WTC11 (cell line): ENCODE data around the gene GLYATL2.

Experiments used
- IRF1 ChIP-seq: sonication (generic); formaldehyde crosslinking; IDR thresholded peaks from 2 replicates; pipeline ENCODE4 v1.8.0; 2023; ENCODE audit warnings: missing genetic modification reagents
- JAZF1 ChIP-seq: fragments of 250-450 bp; sonication (Bioruptor Pico); IDR thresholded peaks from 2 replicates; pipeline ENCODE4 v1.9.0; 2021; ENCODE audit warnings: moderate library complexity, mild to moderate bottlenecking, inconsistent platforms
- SMAD4 ChIP-seq: sonication (generic); formaldehyde crosslinking; IDR thresholded peaks from 2 replicates; pipeline ENCODE4 v1.8.0; 2022; ENCODE audit warnings: mild to moderate bottlenecking, missing genetic modification reagents
- TF ChIP-seq, protein P1 (sequence below): fragments of 200-600 bp; IDR thresholded peaks from 2 replicates; pipeline ENCODE4 v1.8.0; 2022; ENCODE audit warnings: antibody characterized with exemption

- TF ChIP-seq, protein P1, sequence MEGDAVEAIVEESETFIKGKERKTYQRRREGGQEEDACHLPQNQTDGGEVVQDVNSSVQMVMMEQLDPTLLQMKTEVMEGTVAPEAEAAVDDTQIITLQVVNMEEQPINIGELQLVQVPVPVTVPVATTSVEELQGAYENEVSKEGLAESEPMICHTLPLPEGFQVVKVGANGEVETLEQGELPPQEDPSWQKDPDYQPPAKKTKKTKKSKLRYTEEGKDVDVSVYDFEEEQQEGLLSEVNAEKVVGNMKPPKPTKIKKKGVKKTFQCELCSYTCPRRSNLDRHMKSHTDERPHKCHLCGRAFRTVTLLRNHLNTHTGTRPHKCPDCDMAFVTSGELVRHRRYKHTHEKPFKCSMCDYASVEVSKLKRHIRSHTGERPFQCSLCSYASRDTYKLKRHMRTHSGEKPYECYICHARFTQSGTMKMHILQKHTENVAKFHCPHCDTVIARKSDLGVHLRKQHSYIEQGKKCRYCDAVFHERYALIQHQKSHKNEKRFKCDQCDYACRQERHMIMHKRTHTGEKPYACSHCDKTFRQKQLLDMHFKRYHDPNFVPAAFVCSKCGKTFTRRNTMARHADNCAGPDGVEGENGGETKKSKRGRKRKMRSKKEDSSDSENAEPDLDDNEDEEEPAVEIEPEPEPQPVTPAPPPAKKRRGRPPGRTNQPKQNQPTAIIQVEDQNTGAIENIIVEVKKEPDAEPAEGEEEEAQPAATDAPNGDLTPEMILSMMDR, result no peak
- TF ChIP-seq SMAD4 (CRISPR knock-in tag), result no peak
- no peak for TF ChIP-seq JAZF1 (CRISPR knock-in tag)
- TF ChIP-seq IRF1, result no peak
These were observed 37.2 kb downstream of the GLYATL2 start for GRCh38 chr11:58807343-58807742.
